Activated T-cell treated with anti-CD3 and anti-CD28 coated beads for 24 hours (primary cell): ENCODE measurements around the gene NEMF.
"Not testable (repeated sequence)": the region's sequence is repeated elsewhere in the genome, so short reads cannot be mapped to it uniquely, and the experiment has no call there.

ENCODE experiments used
- DNase-seq: peaks from one replicate; pipeline ENCODE4 v3.0.0-alpha.2; 2020; ENCODE audit warnings: low read depth

Gene NEMF

GRCh38 chr14:49754570-49755097, 98.0 kb downstream of the NEMF start:
- no peak for DNase-seq

GRCh38 chr14:49746476-49746875, 106.1 kb downstream of the NEMF start:
- DNase-seq, result not testable (repeated sequence)

- no peak for DNase-seq
These were observed 107.4 kb downstream of the NEMF start for GRCh38 chr14:49745191-49745590.

GRCh38 chr14:49735669-49736068, 116.9 kb downstream of the NEMF start:
- not testable (repeated sequence) for DNase-seq

- no peak for DNase-seq
These were observed 118.8 kb downstream of the NEMF start for GRCh38 chr14:49733836-49734235.

- DNase-seq, result no peak
These were observed 119.7 kb downstream of the NEMF start for GRCh38 chr14:49732896-49733295.
